Renal cortex interstitium (tissue), 11 donors: Measurements from ENCODE around the gene TMBIM1. TPM values are rescaled to one million over a fixed set of nuclear protein-coding genes. Genes with fewer than 3 reads are reported as not detected.
A peak's percentile ranks its signal among the peaks of the same experiment; 100 is the strongest.

Experiments used
- DNase-seq, 11 donors: peaks; one replicate each; pipeline ENCODE4 v3.0.0-alpha.2; 2013; ENCODE audit warnings: low read depth in 9 of 11, low spot score in 4 of 11; ENCODE audit errors: extremely low read depth in 1 of 11
- polyA plus RNA-seq, 3 donors: library from polyadenylated mRNA; unstranded; fragments of 120-200 nt; gene quantifications; one replicate each; pipeline ENCODE4 v1.2.1, GENCODE V29; 2013; ENCODE audit not compliant: insufficient read length in 3 of 3

Gene TMBIM1
- polyA plus RNA-seq, 3 donors, result 80.7 to 94.1 (median 87.4) TPM

DNA sequence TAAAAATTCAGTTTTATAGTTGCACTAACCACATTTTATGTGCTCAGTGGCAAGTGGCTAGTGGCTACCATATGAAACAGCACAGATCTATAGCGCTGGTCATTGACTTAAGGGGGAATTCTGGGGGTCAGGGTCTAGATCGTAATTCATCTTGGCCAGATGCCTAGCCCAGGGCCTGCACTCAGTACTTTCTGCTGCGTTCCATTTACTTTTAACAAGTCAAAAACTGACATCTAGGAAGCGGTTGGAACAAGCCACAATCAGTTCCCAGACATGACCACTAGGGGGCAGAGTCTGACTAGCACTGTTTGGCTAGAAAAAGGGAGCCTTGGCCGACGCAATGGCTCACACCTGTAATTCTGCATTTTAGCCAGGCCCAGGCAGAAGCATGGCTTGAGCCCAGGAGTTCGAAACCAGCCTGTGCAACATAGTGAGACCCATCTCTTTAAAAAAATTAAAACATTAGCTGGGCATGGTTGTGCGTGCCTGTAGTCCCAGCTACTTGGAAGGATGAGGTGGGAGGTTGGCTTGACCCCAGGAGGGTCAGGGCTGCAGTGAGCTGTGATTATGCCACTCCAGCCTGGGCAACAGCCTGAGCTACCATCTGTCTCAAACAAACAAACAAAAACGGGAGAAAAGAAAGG, 9.0 kb upstream of the TMBIM1 start:
- peak in 10 of 11 donors; percentile 79 to 91 (median 86) for DNase-seq

DNA sequence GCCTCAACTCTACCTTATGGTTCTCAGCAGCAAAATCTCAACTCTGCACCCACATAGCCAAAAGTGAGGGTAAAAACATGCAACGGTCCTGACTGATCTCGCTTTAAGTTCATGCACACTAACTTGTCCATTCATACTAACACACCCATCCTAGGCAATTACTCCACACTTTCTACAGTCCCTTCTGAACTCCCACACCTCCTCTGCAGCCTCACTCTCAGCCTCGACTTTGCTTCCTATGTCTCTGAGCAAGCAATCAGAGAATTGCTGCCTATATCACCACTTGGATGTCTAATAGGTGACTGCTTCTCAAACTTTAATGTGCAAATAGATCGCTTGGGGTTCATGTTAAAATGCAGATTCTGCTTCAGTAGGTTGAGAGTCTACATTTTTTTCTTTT, 7.8 kb upstream of the TMBIM1 start:
- DNase-seq, result no peak

DNA sequence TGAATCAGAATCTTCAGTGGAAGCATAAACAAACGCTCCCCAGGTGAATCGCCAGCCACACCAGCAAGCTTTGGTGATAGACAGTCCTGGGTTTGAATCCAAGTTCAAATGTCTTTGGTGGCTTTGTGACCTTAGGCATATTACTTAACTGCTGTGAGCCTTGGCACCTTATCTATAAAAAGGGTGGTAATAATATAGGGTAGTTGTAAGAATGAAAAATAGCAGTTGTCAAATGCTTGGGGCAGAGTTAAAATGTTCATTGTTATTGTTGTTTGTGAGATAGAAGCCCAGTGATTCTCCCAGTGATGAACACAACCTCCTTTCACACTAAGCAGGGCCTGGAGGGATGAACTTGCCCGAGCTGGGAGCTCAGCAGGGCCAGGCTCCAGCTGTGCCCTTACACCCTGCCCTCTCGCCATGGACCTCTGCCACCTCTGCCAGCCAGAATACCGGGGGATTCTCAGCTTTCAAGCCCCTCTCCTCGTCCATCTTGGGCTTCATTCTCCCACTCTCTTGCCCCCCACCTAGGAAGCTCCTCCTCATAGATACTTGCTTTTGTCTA, 6.1 kb upstream of the TMBIM1 start:
- no peak for DNase-seq

DNA sequence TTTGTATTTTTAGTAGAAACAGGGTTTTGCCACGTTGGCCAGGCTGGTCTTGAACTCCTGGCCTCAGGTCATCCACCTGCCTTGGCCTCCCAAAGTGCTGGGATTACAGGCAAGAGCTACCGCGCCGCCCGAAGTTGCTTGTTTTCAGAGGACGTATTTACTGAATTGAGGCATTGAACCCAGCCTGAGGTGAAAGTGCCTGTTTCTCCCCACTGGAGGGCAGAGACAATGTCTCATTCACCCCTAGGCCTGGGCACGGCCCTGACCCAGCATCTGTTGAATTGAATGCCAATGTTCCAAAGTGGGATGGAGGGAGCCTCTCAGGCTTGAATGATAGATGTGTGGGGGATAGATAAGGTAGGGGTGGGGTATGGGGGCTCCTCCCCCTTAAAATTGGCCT, 4.5 kb upstream of the TMBIM1 start:
- no peak for DNase-seq

DNA sequence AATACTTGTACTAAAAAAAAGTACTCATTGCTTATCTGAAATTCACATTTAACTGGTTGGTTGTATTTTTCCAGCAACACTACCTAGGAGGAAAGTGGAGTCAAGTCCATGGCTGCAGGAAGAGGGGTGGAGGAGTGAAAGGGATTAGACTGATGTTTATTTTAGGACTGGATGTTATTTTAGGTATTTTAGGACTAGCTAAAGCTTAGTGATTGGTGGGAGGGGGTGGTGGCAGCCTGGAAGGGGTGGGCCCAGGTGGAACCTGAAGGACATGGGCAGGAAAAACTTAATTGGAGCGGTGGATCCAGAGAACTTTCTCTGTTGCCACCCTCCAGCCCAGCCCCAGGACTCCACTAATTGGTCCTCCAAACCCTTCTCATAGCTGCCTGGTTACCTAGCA, 3.9 kb upstream of the TMBIM1 start:
- no peak for DNase-seq

DNA sequence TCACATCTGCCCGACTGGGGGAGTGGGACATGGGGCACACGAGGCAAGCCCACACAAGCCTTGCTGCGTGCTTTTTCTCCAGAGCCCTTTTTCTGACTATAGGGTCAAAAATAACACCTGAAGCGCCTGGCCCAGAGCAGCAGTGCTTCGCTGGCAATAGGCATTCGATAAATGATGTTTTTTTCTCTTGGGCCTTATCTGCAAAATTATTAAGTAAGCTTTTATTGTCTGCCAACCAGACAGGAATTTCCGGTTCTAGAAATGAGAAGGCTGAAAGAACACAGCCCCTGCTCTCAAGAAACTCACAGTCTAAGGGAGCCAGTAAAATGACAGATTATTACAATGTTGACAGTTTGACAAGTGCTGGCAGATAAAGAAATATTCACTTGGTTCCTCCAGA, 2.7 kb upstream of the TMBIM1 start:
- no peak for DNase-seq

DNA sequence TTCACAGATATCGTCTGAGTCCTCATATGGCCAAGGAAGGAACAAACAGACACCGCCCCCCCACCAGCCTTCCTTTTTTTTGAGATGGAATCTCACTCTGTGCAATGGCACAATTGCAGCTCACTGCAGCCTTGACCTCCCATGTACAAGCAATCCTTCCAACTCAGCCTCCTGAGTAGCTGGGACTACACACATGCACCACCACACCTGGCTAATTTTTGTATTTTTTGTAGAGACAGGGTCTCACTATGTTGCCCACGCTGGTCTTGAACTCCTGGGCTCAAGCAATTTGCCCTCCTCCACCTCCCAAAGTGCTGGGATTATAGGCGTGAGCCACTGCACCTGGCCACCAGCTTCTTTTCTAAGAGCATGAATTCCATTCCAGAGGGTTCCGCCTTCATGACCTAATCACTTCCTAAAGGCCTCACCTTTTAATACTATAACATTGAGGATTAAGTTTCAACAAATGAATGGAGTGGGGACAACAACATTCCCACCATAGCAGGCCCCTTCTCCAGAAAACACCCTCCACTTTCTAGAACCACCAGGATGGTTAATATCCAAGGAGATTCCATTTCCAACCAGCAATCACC, 2.2 kb upstream of the TMBIM1 start:
- DNase-seq, result no peak

DNA sequence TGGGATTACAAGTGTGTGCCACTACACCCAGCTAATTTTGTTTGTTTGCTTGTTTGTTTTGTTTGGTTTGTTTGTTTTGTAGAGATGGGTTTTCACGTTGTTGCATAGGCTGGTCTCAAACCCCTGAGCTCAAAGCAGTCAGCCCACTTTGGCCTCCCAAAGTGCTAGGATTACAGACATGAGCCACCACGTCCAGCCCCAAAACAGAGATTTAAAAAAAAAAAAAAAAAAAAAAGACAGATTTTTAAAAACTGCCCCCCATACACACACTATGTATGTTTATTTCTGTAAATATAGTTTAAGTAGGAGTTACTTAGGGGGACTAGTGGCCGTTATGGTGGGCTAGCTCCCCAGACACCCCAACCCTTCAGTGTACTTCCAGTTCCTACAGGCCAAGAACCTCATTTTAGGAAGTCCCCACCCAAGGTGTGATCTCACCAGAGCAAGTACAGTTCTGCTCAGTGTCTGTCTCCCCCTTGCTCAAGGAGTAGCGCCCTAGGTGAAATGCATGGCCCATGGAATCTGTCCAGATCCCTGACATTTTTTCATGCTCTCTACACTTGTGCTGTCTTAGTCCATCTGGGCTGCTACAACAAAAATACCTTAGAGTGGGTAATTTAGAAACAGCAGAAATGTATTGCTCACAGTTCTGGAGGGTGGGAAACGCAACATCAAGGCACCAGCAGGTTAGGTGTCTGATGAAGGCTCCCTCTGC, 1.6 kb upstream of the TMBIM1 start:
- DNase-seq, result no peak

DNA sequence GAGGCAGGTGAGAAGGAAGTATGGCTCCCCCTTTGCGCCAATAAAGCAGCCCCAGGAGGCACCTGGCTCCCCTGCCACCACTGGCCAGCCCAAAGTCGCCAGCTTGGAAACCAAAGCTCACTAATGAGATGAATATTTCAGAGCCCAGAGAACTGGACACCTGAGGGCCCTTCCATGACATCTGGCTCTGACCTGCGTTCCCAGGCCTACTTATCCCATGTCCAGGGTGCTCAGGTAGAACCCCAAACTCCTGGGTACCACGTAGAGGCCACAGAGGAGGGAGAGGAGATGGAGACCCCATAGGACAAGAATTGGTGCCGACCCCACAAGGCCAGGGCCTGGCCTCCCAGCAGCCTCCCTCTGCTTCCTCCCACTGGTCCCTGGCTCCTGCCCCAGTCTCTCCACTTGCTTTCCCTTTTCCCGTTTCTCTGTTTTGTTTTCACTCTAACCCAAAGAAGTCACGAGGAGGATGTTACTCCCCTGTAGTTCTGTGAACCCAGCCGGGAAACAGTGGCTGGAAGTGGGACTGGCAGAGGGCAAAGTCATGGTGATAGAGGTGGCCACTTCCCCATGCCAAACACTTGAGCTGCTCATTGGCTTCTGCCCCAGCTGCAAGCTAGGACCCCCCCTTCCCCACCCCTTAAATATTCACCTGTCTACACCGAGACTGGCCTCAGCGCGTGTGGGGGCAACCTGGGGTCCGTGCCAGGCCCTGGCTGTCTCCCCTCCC, 820 bp downstream of the TMBIM1 start:
- no peak for DNase-seq

DNA sequence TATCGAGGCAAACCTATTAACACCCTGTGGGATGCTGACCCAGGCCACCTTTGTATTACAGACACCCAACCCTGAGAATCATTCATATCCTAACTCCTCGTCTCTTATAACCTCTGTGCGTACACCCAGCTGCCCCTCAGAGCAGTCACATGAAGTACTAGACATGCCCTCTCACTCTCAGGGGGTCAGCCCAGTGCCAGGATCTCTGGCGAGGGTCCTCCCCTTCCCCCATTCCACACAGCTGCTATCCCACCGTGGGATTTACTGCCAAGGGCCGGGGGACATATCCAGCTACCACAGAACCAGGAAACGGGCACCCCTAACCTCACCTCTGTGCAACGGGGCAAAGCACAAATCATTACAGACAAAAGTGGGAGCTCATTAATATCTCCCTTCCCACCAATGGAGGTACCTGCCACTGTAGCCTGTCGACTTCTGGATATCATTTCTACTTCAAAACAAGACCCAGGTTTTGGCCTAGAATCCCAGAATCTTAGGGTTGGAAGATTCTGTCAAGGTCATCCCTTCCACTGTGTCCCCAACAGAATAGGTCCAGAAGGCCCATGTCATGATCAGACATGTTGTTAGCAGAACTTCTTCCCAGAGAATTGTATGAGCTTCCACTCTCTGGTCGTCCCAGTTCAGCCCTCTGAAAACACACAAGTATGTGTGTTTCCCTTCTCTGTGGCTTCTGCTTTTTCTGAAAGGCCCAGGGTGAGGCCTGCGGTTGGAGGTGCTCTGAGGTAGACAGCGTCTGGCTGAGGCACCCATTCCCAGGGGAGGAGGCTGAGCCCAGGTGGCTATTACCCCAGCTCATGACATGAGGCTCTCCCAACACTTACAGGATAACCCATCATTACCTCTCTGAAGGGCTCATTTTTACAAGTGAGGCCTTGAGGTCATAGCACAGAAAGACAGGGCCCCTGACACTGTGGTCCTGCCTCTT, 1.7 kb downstream of the TMBIM1 start:
- DNase-seq, result no peak

DNA sequence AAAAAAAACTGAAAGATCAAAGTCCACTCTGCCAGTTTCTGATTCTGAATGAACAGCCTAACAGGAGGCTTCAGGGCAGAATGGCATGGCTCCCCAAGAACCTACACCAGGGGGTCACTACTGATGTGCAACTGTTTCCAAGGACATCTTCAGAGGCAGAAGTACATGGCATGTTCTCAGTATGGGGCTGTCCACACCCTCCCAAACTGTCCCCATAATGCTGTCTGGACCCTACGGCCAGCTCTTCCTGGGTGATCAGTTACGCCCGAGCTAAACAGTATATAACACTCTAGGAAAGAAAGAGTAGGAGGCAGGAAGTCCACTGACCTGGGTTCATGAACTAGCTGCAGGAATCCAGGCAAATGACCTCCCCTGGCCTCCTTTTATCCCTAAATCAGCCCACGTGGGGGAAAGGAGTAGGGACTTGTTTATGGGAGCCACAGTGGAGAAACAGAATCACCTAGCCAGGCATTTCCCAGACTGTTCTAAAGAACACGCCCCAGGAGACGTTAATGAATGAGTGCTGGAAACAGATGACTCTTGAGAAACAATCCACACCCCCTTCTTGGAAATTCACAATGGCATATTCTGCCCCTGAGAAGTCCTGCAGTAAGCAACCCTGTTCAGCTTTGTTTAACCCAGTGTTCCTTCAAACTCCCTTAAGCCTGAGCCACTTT, 2.5 kb downstream of the TMBIM1 start:
- no peak for DNase-seq

DNA sequence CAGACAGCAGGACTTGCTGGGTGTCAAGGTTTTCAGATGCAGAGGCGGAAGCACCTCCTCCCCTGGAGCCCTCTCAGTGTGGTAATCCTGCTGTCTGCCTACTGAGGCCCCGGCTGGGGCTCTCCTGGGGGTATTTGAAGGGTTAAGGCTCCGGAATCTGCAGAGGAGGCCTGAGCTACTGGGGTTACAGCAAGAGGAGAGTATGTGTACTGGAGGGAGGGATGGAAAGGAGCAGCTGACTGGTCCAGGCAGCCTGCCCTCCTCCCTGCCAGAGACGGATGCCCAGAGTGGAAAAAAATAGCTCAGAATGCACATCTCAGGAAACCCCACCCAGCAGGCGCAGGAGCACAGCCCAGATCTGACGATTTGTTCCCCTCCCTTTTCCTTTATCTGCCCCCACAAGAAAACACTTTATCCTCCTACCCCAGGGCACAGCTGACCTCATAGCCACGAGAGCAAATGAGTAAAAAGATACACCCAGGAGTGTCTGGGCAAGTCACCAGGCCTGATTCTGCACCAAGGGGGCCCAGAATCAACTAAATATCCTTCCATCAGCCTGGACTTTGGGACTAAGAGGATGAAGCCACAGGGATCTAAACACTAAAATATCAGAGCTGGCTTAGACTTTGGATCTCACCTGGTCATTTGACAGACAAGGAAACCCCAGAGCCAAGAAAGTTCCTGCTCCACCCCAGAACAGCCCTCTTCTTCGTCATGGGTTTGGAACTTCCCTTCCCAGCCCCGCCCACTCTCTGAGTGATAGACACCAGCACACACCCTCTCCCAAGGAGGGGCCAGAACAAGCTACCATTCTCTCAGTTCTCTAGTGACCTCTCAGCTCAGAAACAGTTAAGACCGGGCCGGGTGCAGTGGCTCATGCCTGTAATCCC, 5.5 kb downstream of the TMBIM1 start:
- DNase-seq, result peak in 4 of 11 donors; percentile 61 to 78 (median 69)

DNA sequence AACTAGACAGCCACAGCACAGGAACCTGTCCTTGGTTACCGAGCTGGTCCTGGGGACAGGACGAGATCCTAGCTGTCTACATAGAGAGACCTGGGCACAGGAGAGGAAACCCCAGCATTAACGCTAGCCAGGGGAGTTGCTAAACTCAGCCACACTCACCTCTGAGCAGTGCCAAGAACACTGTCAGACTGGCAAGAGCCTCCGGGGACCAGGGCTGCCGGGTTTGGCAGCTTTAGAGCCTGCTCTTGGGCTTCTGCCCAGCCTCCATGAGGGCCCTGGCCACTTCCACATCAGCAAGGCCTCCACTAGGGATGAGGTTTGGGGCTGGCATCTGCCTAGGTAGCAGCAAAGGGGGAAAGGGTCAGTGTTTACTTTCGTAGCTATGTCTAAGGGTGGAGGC, 6.7 kb downstream of the TMBIM1 start:
- no peak for DNase-seq

DNA sequence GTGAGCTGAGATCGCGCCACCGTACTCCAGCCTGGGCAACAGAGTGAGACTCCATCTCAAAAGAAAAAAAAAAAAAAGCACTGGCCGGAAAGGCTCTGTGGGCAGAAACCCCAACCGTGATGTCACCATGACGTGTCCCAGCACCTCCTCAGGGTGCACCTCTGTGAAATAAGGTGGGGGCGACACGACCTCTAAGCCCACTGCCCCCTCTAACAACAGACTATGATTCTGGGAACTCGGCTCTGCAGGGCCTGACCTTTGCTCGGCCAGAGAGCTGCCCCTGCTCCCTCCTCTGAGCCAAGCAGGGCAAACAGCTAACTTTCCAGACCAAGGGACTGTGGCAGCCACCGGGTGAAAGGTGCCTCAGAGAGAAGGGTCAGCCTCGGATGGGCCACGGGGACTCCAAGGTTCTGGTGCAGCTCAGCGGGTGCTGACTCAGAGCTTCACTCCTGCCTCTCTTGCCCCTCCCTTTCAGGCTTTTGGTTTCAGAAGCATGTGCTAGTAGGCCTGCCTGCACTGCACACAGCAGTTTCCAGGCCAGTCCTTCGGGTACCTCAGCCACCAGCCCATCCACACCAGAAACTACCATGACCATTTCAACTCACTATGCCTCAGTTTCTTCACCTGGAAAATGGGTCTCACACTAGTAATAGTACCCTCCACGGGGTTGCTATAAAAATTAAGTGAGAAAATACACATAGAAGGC, 8.0 kb downstream of the TMBIM1 start:
- DNase-seq, result no peak

DNA sequence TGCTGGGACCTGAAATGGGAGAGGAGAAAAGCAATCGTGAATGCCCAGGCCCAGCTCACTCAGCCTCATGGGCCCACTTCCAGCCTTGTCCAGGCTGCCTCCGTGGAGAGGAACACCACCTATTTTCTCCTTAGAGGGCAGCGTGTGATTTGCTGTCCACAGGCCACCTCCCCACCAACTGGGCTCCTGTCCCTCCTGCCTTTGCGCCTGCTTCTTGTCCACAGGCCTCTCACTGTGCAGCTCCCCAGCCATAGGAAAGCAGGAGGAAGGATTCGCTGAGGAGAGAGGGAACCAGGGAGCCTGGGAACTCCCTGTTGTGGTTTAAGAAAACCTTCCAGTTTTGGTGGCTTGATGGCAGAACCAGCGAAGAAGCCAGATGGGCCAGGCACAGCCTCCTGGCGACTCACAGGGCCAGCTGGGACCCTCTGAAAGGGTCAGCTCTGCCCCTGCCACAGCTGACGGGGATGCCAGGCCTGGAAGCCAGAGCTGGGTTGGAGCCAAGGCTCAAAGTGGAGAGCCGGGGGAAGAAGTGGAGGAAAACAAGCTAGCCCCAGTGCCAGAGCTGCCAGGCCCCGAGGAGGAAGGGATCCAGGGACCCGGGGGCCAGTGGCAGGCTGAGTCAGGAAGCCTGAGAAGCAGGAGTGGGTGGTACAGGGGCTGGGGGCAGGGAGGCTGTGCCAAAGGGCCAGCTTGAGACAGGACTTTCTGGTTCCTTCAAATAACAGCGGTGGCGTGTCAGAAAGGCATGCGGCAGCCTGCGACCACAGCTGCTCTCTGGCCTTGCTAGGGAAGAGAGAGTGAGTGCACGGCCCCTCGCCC, 9.9 kb downstream of the TMBIM1 start:
- no peak for DNase-seq

DNA sequence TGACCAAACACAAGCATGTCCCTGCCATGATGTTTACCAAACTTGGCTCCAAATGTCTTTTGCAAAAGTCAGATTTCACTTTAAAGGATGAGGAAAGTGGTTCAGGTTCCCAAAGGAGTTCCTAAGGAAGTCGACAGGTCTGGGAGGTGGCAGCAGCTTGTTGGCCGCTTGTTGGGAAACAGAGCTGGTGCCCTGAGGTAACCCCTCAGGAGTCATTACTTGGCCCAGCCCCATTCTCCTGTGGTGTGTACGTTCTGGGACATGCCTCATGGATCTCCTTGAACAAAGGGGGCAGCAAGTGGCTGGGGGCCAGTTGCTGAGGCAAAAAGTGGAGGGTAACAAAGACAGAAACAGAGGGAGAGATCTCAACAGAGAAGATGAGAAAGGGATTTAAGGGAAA, 10.9 kb downstream of the TMBIM1 start:
- no peak for DNase-seq
